HepG2 (cell line): ENCODE measurements around the gene BRINP1.

Experiments used
- KDM4B ChIP-seq: sonication (generic); formaldehyde crosslinking; IDR thresholded peaks from 2 replicates; pipeline ENCODE4 v1.4.0; 2020; ENCODE audit warnings: missing genetic modification reagents
- ZBTB33 ChIP-seq: sonication (generic); formaldehyde crosslinking; IDR thresholded peaks from 2 replicates; pipeline ENCODE4 v1.4.0; 2020; ENCODE audit warnings: missing genetic modification reagents
- ZNF253 ChIP-seq: sonication (generic); formaldehyde crosslinking; IDR thresholded peaks from 2 replicates; pipeline ENCODE4 v1.8.0; 2022; ENCODE audit warnings: mild to moderate bottlenecking, missing genetic modification reagents, borderline replicate concordance
- ZNF446 ChIP-seq: sonication (generic); formaldehyde crosslinking; IDR thresholded peaks from 2 replicates; pipeline ENCODE4 v1.5.0; 2020; ENCODE audit warnings: mild to moderate bottlenecking, missing genetic modification reagents
- ZZZ3 ChIP-seq: sonication (generic); formaldehyde crosslinking; IDR thresholded peaks from 2 replicates; pipeline ENCODE4 v1.4.0; 2020; ENCODE audit warnings: missing genetic modification reagents, mild to moderate bottlenecking, borderline replicate concordance
- TF ChIP-seq, protein P1 (sequence below): sonication (generic); formaldehyde crosslinking; IDR thresholded peaks from 2 replicates; pipeline ENCODE4 v1.5.0; 2020; ENCODE audit warnings: mild to moderate bottlenecking, missing genetic modification reagents, moderate library complexity
- TF ChIP-seq, protein P2 (sequence below): sonication (generic); formaldehyde crosslinking; IDR thresholded peaks from 2 replicates; pipeline ENCODE4 v1.4.0; 2020; ENCODE audit warnings: missing genetic modification reagents

GRCh38 chr9:119181561-119181960 is 187.7 kb downstream of the BRINP1 start:
- TF ChIP-seq ZNF253 (CRISPR knock-in tag), result no peak
- TF ChIP-seq, protein P1, sequence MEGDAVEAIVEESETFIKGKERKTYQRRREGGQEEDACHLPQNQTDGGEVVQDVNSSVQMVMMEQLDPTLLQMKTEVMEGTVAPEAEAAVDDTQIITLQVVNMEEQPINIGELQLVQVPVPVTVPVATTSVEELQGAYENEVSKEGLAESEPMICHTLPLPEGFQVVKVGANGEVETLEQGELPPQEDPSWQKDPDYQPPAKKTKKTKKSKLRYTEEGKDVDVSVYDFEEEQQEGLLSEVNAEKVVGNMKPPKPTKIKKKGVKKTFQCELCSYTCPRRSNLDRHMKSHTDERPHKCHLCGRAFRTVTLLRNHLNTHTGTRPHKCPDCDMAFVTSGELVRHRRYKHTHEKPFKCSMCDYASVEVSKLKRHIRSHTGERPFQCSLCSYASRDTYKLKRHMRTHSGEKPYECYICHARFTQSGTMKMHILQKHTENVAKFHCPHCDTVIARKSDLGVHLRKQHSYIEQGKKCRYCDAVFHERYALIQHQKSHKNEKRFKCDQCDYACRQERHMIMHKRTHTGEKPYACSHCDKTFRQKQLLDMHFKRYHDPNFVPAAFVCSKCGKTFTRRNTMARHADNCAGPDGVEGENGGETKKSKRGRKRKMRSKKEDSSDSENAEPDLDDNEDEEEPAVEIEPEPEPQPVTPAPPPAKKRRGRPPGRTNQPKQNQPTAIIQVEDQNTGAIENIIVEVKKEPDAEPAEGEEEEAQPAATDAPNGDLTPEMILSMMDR (CRISPR knock-in tag), result no peak
- TF ChIP-seq KDM4B (CRISPR knock-in tag), result no peak
- no peak for TF ChIP-seq ZBTB33 (CRISPR knock-in tag)
- no peak for TF ChIP-seq ZZZ3 (CRISPR knock-in tag)
- TF ChIP-seq, protein P2, sequence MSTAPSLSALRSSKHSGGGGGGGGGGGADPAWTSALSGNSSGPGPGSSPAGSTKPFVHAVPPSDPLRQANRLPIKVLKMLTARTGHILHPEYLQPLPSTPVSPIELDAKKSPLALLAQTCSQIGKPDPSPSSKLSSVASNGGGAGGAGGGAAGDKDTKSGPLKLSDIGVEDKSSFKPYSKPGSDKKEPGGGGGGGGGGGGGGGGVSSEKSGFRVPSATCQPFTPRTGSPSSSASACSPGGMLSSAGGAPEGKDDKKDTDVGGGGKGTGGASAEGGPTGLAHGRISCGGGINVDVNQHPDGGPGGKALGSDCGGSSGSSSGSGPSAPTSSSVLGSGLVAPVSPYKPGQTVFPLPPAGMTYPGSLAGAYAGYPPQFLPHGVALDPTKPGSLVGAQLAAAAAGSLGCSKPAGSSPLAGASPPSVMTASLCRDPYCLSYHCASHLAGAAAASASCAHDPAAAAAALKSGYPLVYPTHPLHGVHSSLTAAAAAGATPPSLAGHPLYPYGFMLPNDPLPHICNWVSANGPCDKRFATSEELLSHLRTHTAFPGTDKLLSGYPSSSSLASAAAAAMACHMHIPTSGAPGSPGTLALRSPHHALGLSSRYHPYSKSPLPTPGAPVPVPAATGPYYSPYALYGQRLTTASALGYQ (CRISPR knock-in tag), result no peak
- no peak for TF ChIP-seq ZNF446 (CRISPR knock-in tag)
